ENCODE data around the gene GGT1. TPM values are rescaled to one million over a fixed set of nuclear protein-coding genes. Genes with fewer than 3 reads are reported as not detected.
"Not testable (repeated sequence)": the region's sequence is repeated elsewhere in the genome, so short reads cannot be mapped to it uniquely, and the experiment has no call there.

Gene GGT1
- total RNA-seq, 1 donor from 2014 or later: 7.3 TPM

GRCh38 chr22:24595228-24595627, 7.8 kb upstream of the GGT1 start:
- H3K27me3 Mint-ChIP-seq: peaks cover 4% of the 10 kb centered on the region
- ATAC-seq (ENCODE audit: low read depth): no peak
- no peak for TF ChIP-seq CTCF (IDR thresholded peaks at IDR 0.05)
- H3K4me3 Mint-ChIP-seq: no peak overlapping the region
- H3K27ac Mint-ChIP-seq: no peak overlapping the region
- ChIA-PET POLR2A (no interaction called here), CTCF (no interaction called here)
- H3K9me3 Mint-ChIP-seq: no peaks in the 10 kb centered on the region
- peaks cover 5% of the 10 kb centered on the region for H3K4me1 Mint-ChIP-seq
- no peaks in the 10 kb centered on the region for H3K36me3 Mint-ChIP-seq (ENCODE audit: low read depth)
- no peak for DNase-seq
- intact Hi-C loops (cut with micrococcal nuclease): no loop called here

GRCh38 chr22:24595863-24596262, 7.1 kb upstream of the GGT1 start:
- peaks cover 4% of the 10 kb centered on the region for H3K27me3 Mint-ChIP-seq
- TF ChIP-seq CTCF (IDR thresholded peaks at IDR 0.05): no peak
- H3K4me3 Mint-ChIP-seq: no peak overlapping the region

GRCh38 chr22:24597076-24597475, 5.9 kb upstream of the GGT1 start:
- POLR2A ChIA-PET: interaction anchor here (0.7 kb wide), 1 partner anchor 38 kb away, joined by 8 read pairs; no protein-coding TSS in a partner anchor
- CTCF ChIA-PET; DNase-seq; H3K27ac Mint-ChIP-seq; H3K36me3 Mint-ChIP-seq (ENCODE audit: low read depth); intact Hi-C loops (cut with micrococcal nuclease); H3K4me3 Mint-ChIP-seq; H3K27me3 Mint-ChIP-seq; ATAC-seq (ENCODE audit: low read depth); H3K9me3 Mint-ChIP-seq: not testable (repeated sequence)
- H3K4me1 Mint-ChIP-seq: peaks cover 10% of the 10 kb centered on the region

More at GRCh38 chr22:24595863-24596262, 7.1 kb upstream of the GGT1 start:
- DNase-seq (no peak), ATAC-seq (ENCODE audit: low read depth) (no peak)
- Mint-ChIP-seq H3K27ac (no peak overlapping the region), H3K9me3 (no peaks in the 10 kb centered on the region), H3K36me3 (ENCODE audit: low read depth) (no peaks in the 10 kb centered on the region), H3K4me1 (peaks cover 5% of the 10 kb centered on the region)
- intact Hi-C loops (cut with micrococcal nuclease): no loop called here
- POLR2A ChIA-PET: no interaction called here
- CTCF ChIA-PET: no interaction called here

GRCh38 chr22:24599514-24599913, 3.5 kb upstream of the GGT1 start:
- no peak for TF ChIP-seq CTCF (IDR thresholded peaks at IDR 0.05)
- no peak overlapping the region for H3K4me3 Mint-ChIP-seq
- POLR2A ChIA-PET: no interaction called here
- CTCF ChIA-PET: no interaction called here
- DNase-seq (no peak), ATAC-seq (ENCODE audit: low read depth) (no peak)
- peaks cover 17% of the 10 kb centered on the region for H3K4me1 Mint-ChIP-seq
- H3K36me3 Mint-ChIP-seq (ENCODE audit: low read depth): no peaks in the 10 kb centered on the region
- no peaks in the 10 kb centered on the region for H3K9me3 Mint-ChIP-seq
- intact Hi-C loops (cut with micrococcal nuclease): no loop called here
- H3K27me3 Mint-ChIP-seq: no peaks in the 10 kb centered on the region
- no peak overlapping the region for H3K27ac Mint-ChIP-seq

GRCh38 chr22:24599958-24600715, 2.9 kb upstream of the GGT1 start:
- POLR2A ChIA-PET; H3K36me3 Mint-ChIP-seq (ENCODE audit: low read depth); ATAC-seq (ENCODE audit: low read depth); H3K4me3 Mint-ChIP-seq; H3K27ac Mint-ChIP-seq; intact Hi-C loops (cut with micrococcal nuclease); H3K9me3 Mint-ChIP-seq; DNase-seq; H3K27me3 Mint-ChIP-seq; CTCF ChIA-PET: not testable (repeated sequence)
- H3K4me1 Mint-ChIP-seq: peaks cover 17% of the 10 kb centered on the region

GRCh38 chr22:24601217-24602104, 1.5 kb upstream of the GGT1 start:
- Mint-ChIP-seq H3K36me3 (ENCODE audit: low read depth) (no peaks in the 10 kb centered on the region), H3K27me3 (no peaks in the 10 kb centered on the region), H3K4me3 (no peak overlapping the region), H3K4me1 (peaks cover 17% of the 10 kb centered on the region), H3K9me3 (no peaks in the 10 kb centered on the region), H3K27ac (no peak overlapping the region)
- POLR2A ChIA-PET: no interaction called here
- ATAC-seq (ENCODE audit: low read depth): no peak
- intact Hi-C loops (cut with micrococcal nuclease): no loop called here
- no peak for TF ChIP-seq CTCF (IDR thresholded peaks at IDR 0.05)
- no peak for DNase-seq
- CTCF ChIA-PET: no interaction called here

- H3K4me3 Mint-ChIP-seq; intact Hi-C loops (cut with micrococcal nuclease); H3K27ac Mint-ChIP-seq; CTCF ChIA-PET; POLR2A ChIA-PET; H3K36me3 Mint-ChIP-seq (ENCODE audit: low read depth); ATAC-seq (ENCODE audit: low read depth); DNase-seq; H3K9me3 Mint-ChIP-seq; H3K27me3 Mint-ChIP-seq: not testable (repeated sequence)
- H3K4me1 Mint-ChIP-seq: peaks cover 17% of the 10 kb centered on the region
Measured at GRCh38 chr22:24602105-24602749, 766 bp upstream of the GGT1 start.

Data from activated B cell treated with CpG ODN at 0.5 μM for 24 hours (primary cell).